ENCODE data around the gene SALL4. TPM values are rescaled to one million over a fixed set of nuclear protein-coding genes. Genes with fewer than 3 reads are reported as not detected.

Gene SALL4
- total and polyA plus RNA-seq, 12 donors: 0.07 to 1.3 (median 0.34) TPM; not detected in 1

DNA sequence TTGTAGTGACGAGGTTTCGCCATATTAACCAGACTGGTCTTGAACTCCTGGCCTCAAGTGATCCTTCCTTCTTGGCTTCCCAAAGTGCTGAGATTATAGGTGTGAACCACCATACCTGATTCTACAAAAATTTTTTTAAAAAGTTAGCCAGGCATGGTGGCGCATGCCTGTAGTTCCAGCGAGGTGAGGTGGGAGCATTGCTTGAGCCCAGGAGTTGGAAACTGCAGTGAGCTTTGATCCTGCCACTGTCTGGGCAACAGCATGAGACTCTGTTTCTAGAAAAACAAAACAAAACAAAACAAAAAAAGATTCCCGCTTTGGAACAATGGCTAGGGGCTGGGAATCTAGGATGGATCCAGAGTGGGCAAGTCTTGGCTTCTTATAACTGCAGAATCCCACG lies 35.1 kb upstream of the SALL4 start:
- WGBS, 4 donors: 76 to 78% (median 77%) methylated on average over 6 of the region's 6 CpGs
- H3K27me3 ChIP-seq: no peaks in the 10 kb centered on the region
- intact Hi-C loops (cut with DNase I): no loop called here
- no peak for DNase-seq
- H3K36me3 ChIP-seq (replicated peaks in 1 of 2): no peaks in the 10 kb centered on the region
- H3K27ac ChIP-seq: no peak overlapping the region
- no peaks in the 10 kb centered on the region for H3K9me3 ChIP-seq (replicated peaks in 1 of 3)
- no peak overlapping the region for H3K4me3 ChIP-seq
- TF ChIP-seq, protein P1, sequence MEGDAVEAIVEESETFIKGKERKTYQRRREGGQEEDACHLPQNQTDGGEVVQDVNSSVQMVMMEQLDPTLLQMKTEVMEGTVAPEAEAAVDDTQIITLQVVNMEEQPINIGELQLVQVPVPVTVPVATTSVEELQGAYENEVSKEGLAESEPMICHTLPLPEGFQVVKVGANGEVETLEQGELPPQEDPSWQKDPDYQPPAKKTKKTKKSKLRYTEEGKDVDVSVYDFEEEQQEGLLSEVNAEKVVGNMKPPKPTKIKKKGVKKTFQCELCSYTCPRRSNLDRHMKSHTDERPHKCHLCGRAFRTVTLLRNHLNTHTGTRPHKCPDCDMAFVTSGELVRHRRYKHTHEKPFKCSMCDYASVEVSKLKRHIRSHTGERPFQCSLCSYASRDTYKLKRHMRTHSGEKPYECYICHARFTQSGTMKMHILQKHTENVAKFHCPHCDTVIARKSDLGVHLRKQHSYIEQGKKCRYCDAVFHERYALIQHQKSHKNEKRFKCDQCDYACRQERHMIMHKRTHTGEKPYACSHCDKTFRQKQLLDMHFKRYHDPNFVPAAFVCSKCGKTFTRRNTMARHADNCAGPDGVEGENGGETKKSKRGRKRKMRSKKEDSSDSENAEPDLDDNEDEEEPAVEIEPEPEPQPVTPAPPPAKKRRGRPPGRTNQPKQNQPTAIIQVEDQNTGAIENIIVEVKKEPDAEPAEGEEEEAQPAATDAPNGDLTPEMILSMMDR (IDR thresholded peaks at IDR 0.05): no peak
- no peak for TF ChIP-seq POLR2A (IDR thresholded peaks at IDR 0.05)
- H3K4me1 ChIP-seq (replicated peaks in 1 of 2): no peaks in the 10 kb centered on the region

GRCh38 chr20:51833326-51833725 lies 31.0 kb upstream of the SALL4 start:
- intact Hi-C loops (cut with DNase I): no loop called here
- no peak overlapping the region for H3K4me3 ChIP-seq
- H3K27ac ChIP-seq: no peak overlapping the region
- 87 to 92% (median 88%) methylated on average over 6 of the region's 6 CpGs for WGBS, 4 donors
- H3K4me1 ChIP-seq (replicated peaks in 1 of 2): no peaks in the 10 kb centered on the region
- H3K27me3 ChIP-seq: no peaks in the 10 kb centered on the region
- no peak for TF ChIP-seq POLR2A (IDR thresholded peaks at IDR 0.05)
- TF ChIP-seq, protein P1 (IDR thresholded peaks at IDR 0.05): no peak
- no peak for DNase-seq
- H3K9me3 ChIP-seq (replicated peaks in 1 of 3): no peaks in the 10 kb centered on the region
- no peaks in the 10 kb centered on the region for H3K36me3 ChIP-seq (replicated peaks in 1 of 2)

GRCh38 chr20:51832276-51832675 lies 30.0 kb upstream of the SALL4 start:
- no peaks in the 10 kb centered on the region for H3K9me3 ChIP-seq (replicated peaks in 1 of 3)
- H3K4me3 ChIP-seq: no peak overlapping the region
- H3K4me1 ChIP-seq (replicated peaks in 1 of 2): no peaks in the 10 kb centered on the region
- 72 to 79% (median 75%) methylated on average over 3 of the region's 3 CpGs for WGBS, 4 donors
- intact Hi-C loops (cut with DNase I): no loop called here
- H3K27ac ChIP-seq: no peak overlapping the region
- no peaks in the 10 kb centered on the region for H3K27me3 ChIP-seq
- no peak for DNase-seq
- no peak for TF ChIP-seq POLR2A (IDR thresholded peaks at IDR 0.05)
- TF ChIP-seq, protein P1 (IDR thresholded peaks at IDR 0.05): no peak
- no peaks in the 10 kb centered on the region for H3K36me3 ChIP-seq (replicated peaks in 1 of 2)

DNA sequence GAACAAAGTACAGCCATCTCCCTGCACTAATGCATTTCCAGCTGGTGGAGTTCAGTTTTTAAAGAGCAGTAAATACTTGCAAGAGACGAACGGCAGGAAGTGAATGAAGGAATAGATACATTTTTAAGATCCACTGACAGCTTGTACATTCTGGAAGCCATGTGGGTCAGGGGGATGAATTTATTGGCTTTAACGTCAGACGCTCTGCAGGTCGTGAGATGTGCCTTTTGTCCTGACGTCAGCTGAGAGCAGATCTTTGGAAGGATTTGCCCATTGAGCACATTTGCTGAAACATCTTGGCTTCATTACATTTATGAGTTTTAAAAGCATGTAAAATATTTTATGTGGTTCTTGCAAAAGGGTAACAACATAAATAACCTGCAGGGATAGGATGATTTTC lies 29.5 kb upstream of the SALL4 start:
- WGBS, 4 donors: 51 to 71% (median 60%) methylated on average over 6 of the region's 6 CpGs
- H3K9me3 ChIP-seq (replicated peaks in 1 of 3): no peaks in the 10 kb centered on the region
- no peaks in the 10 kb centered on the region for H3K36me3 ChIP-seq (replicated peaks in 1 of 2)
- H3K4me3 ChIP-seq: no peak overlapping the region
- no peaks in the 10 kb centered on the region for H3K27me3 ChIP-seq
- H3K27ac ChIP-seq: no peak overlapping the region
- TF ChIP-seq POLR2A (IDR thresholded peaks at IDR 0.05): no peak
- TF ChIP-seq, protein P1 (IDR thresholded peaks at IDR 0.05): no peak
- intact Hi-C loops (cut with DNase I): no loop called here
- no peaks in the 10 kb centered on the region for H3K4me1 ChIP-seq (replicated peaks in 1 of 2)
- no peak for DNase-seq

All from adrenal gland (tissue), 12 donors.